NOMO-1 treated with dmso at 0.1 percent for 144 hours (cell line): ENCODE results near the gene CDH4.

Experiments used
- DNase-seq: peaks from one replicate; lab custom pipeline; 2025; ENCODE audit not compliant: unreplicated experiment; lab: John Stamatoyannopoulos, UW

Gene CDH4

GRCh38 chr20:61790116-61790827 is 538.2 kb downstream of the CDH4 start:
- no peak for DNase-seq

GRCh38 chr20:61791995-61792394 is 539.9 kb downstream of the CDH4 start:
- DNase-seq, result no peak

GRCh38 chr20:61795669-61796630 is 543.9 kb downstream of the CDH4 start:
- DNase-seq, result no peak

GRCh38 chr20:61796738-61797137 is 544.7 kb downstream of the CDH4 start:
- DNase-seq, result no peak

- no peak for DNase-seq
Measured at GRCh38 chr20:61797200-61797599, 545.1 kb downstream of the CDH4 start.

- DNase-seq, result no peak
Measured at GRCh38 chr20:61797971-61798411, 545.9 kb downstream of the CDH4 start.

- no peak for DNase-seq
Measured at GRCh38 chr20:61798632-61799031, 546.6 kb downstream of the CDH4 start.

- no peak for DNase-seq
Measured at GRCh38 chr20:61799394-61799923, 547.4 kb downstream of the CDH4 start.

- no peak for DNase-seq
Measured at GRCh38 chr20:61799928-61800327, 547.9 kb downstream of the CDH4 start.

GRCh38 chr20:61800359-61801064 is 548.5 kb downstream of the CDH4 start:
- DNase-seq, result no peak

GRCh38 chr20:61801065-61801360 is 549.0 kb downstream of the CDH4 start:
- DNase-seq, result no peak

GRCh38 chr20:61801428-61801827 is 549.4 kb downstream of the CDH4 start:
- no peak for DNase-seq

- no peak for DNase-seq
Measured at GRCh38 chr20:61801857-61802442, 549.9 kb downstream of the CDH4 start.

GRCh38 chr20:61802721-61803311 is 550.8 kb downstream of the CDH4 start:
- DNase-seq, result no peak

- DNase-seq, result no peak
Measured at GRCh38 chr20:61803416-61803914, 551.4 kb downstream of the CDH4 start.

GRCh38 chr20:61803915-61804751 is 552.1 kb downstream of the CDH4 start:
- no peak for DNase-seq

GRCh38 chr20:61804752-61805295 is 552.8 kb downstream of the CDH4 start:
- DNase-seq, result no peak

- no peak for DNase-seq
Measured at GRCh38 chr20:61805365-61805764, 553.3 kb downstream of the CDH4 start.

GRCh38 chr20:61805781-61806180 is 553.7 kb downstream of the CDH4 start:
- no peak for DNase-seq
